Activated CD4-positive, alpha-beta T cell treated with anti-CD3 and anti-CD28 coated beads, Interleukin-2, Interleukin-6, amounts not matched to agents 100 ng/mL and 50 ng/mL, durations not matched to agents 16 hours and 8 hours (primary cell): ENCODE measurements around the gene FICD.
A peak's percentile ranks its signal among the peaks of the same experiment; 100 is the strongest.

Source experiments
- DNase-seq: peaks from one replicate; pipeline ENCODE4 v3.0.0-alpha.2; 2020

The FICD gene

GRCh38 chr12:108567406-108568337, 52.6 kb downstream of the FICD start:
- no peak for DNase-seq

- DNase-seq: peak; percentile 92
Measured at GRCh38 chr12:108568338-108569154, 53.5 kb downstream of the FICD start.
